ENCODE data around the gene ADAM15. TPM values are rescaled to one million over a fixed set of nuclear protein-coding genes. Genes with fewer than 3 reads are reported as not detected.

The ADAM15 gene
- total and polyA plus RNA-seq, 2 donors (not counting 3 experiments of a cell fraction or from before 2014, with no cell fraction given) = 295 to 299 TPM

GRCh38 chr1:155011437-155012025 is 39.6 kb upstream of the ADAM15 start:
- H3K9ac ChIP-seq (replicated peaks; ENCODE audit: extremely low read depth, insufficient read depth, low read length) = no peak overlapping the region
- FAIRE-seq (no peak), DNase-seq (ENCODE audit: low read depth, low spot score) (no peak)
- no peak overlapping the region for H3K27ac ChIP-seq (ENCODE audit: insufficient read depth, low read depth, low read length)
- H3K27me3 ChIP-seq (ENCODE audit: control insufficient read depth in 2 of 2, insufficient read depth in 2 of 2, low read length in 2 of 2) = no peaks in the 10 kb centered on the region
- H3K9me1 ChIP-seq (replicated peaks; ENCODE audit: control insufficient read depth, extremely low read depth, insufficient read depth, low read length) = no peaks in the 10 kb centered on the region
- no peak for TF ChIP-seq JUN (IDR thresholded peaks at IDR 0.05; ENCODE audit: borderline replicate concordance, insufficient read depth, insufficient read length, low read depth)
- TF ChIP-seq MYC (IDR thresholded peaks at IDR 0.05; ENCODE audit: low read depth, low read length) = no peak
- no peak for TF ChIP-seq EZH2 (IDR thresholded peaks at IDR 0.05; ENCODE audit: borderline replicate concordance, low read depth, low read length, severe bottlenecking)
- H3K4me1 ChIP-seq (ENCODE audit: control insufficient read depth, extremely low read depth, insufficient read depth, low read length) = no peaks in the 10 kb centered on the region
- H3K4me3 ChIP-seq (replicated peaks in 1 of 3; ENCODE audit: insufficient read depth in 1 of 3, low read depth in 1 of 3, low read length in 3 of 3) = no peak overlapping the region
- dilution Hi-C loops (cut with MboI; ENCODE audit: extremely low pct_ligation_motif_present, low sequenced_read_pairs) (no loop called here), intact Hi-C loops (cut with micrococcal nuclease) (no loop called here)
- H2AFZ ChIP-seq (ENCODE audit: low read depth, low read length) = no peak overlapping the region
- no TSS peak for BruUV-seq (replicated peaks)
- POLR2A ChIA-PET = no interaction called here
- peaks cover 3% of the 10 kb centered on the region for H3K79me2 ChIP-seq (ENCODE audit: control insufficient read depth, insufficient read depth, low read length)
- no peaks in the 10 kb centered on the region for H3K9me3 ChIP-seq (replicated peaks; ENCODE audit: control insufficient read depth, insufficient read depth, low read length)
- H3K36me3 ChIP-seq (ENCODE audit: control insufficient read depth in 2 of 2, extremely low read depth in 1 of 2, insufficient read depth in 2 of 2, low read length in 2 of 2) = peaks cover 0 to 17% of the 10 kb centered on the region in 2 experiments
- H4K20me1 ChIP-seq (replicated peaks; ENCODE audit: control insufficient read depth, extremely low read depth, insufficient read depth, low read length) = no peaks in the 10 kb centered on the region
- CTCF ChIA-PET = interaction anchor here (0.5 to 6.4 kb wide), 3 partner anchors 10 to 1131 kb away, joined by 3 to 87 read pairs (median 3); partner anchors contain the start of genes PYGO2 and ZBTB7B
- no peak overlapping the region for H3K4me2 ChIP-seq (ENCODE audit: insufficient read depth, low read length)

GRCh38 chr1:155012026-155012546 is 39.0 kb upstream of the ADAM15 start:
- DNase-seq (ENCODE audit: low read depth, low spot score) (no peak), FAIRE-seq (no peak)
- H4K20me1 ChIP-seq (replicated peaks; ENCODE audit: control insufficient read depth, extremely low read depth, insufficient read depth, low read length) = no peaks in the 10 kb centered on the region

More at GRCh38 chr1:155012026-155012546, 39.0 kb upstream of the ADAM15 start:
- no peak overlapping the region for H3K4me2 ChIP-seq (ENCODE audit: insufficient read depth, low read length)
- H3K9ac ChIP-seq (replicated peaks; ENCODE audit: extremely low read depth, insufficient read depth, low read length) = no peak overlapping the region
- H3K9me1 ChIP-seq (replicated peaks; ENCODE audit: control insufficient read depth, extremely low read depth, insufficient read depth, low read length) = no peaks in the 10 kb centered on the region
- H2AFZ ChIP-seq (ENCODE audit: low read depth, low read length) = no peak overlapping the region
- H3K4me3 ChIP-seq (replicated peaks in 1 of 3; ENCODE audit: insufficient read depth in 1 of 3, low read depth in 1 of 3, low read length in 3 of 3) = no peak overlapping the region
- H3K27me3 ChIP-seq (ENCODE audit: control insufficient read depth in 2 of 2, insufficient read depth in 2 of 2, low read length in 2 of 2) = no peaks in the 10 kb centered on the region
- TF ChIP-seq EZH2 (IDR thresholded peaks at IDR 0.05; ENCODE audit: borderline replicate concordance, low read depth, low read length, severe bottlenecking) = no peak
- no peak for TF ChIP-seq CTCF (IDR thresholded peaks at IDR 0.05; ENCODE audit: extremely low read depth in 1 of 2, insufficient read depth in 1 of 2, low read depth in 1 of 2, low read length in 2 of 2)
- no peak for TF ChIP-seq POLR2A (IDR thresholded peaks at IDR 0.05; ENCODE audit: low read depth, low read length)
- TF ChIP-seq POLR2AphosphoS5 (IDR thresholded peaks at IDR 0.05; ENCODE audit: insufficient read depth, low read depth, low read length) = no peak
- no peak for TF ChIP-seq MAX (IDR thresholded peaks at IDR 0.05; ENCODE audit: insufficient read depth, insufficient read length)
- TF ChIP-seq GATA2 (IDR thresholded peaks at IDR 0.05; ENCODE audit: insufficient read depth, insufficient read length, low read depth, low read length) = no peak
- TF ChIP-seq FOS (IDR thresholded peaks at IDR 0.05; ENCODE audit: borderline replicate concordance, insufficient read depth, low read length) = no peak
- TF ChIP-seq JUN (IDR thresholded peaks at IDR 0.05; ENCODE audit: borderline replicate concordance, insufficient read depth, insufficient read length, low read depth) = no peak
- TF ChIP-seq MYC (IDR thresholded peaks at IDR 0.05; ENCODE audit: low read depth, low read length) = no peak
- H3K79me2 ChIP-seq (ENCODE audit: control insufficient read depth, insufficient read depth, low read length) = no peaks in the 10 kb centered on the region
- intact Hi-C loops (cut with micrococcal nuclease) (no loop called here), dilution Hi-C loops (cut with MboI; ENCODE audit: extremely low pct_ligation_motif_present, low sequenced_read_pairs) (no loop called here)
- H3K36me3 ChIP-seq (ENCODE audit: control insufficient read depth in 2 of 2, extremely low read depth in 1 of 2, insufficient read depth in 2 of 2, low read length in 2 of 2) = peaks cover 0 to 19% of the 10 kb centered on the region in 2 experiments
- no peak overlapping the region for H3K27ac ChIP-seq (ENCODE audit: insufficient read depth, low read depth, low read length)
- no peaks in the 10 kb centered on the region for H3K9me3 ChIP-seq (replicated peaks; ENCODE audit: control insufficient read depth, insufficient read depth, low read length)
- no TSS peak for BruUV-seq (replicated peaks)
- H3K4me1 ChIP-seq (ENCODE audit: control insufficient read depth, extremely low read depth, insufficient read depth, low read length) = peaks cover 4% of the 10 kb centered on the region
- CTCF ChIA-PET = interaction anchor here (0.5 to 6.4 kb wide), 4 partner anchors 10 to 1131 kb away, joined by 3 to 87 read pairs (median 3); partner anchors contain the start of genes ADAM15, PYGO2 and ZBTB7B
- POLR2A ChIA-PET = no interaction called here

Measured in endothelial cell of umbilical vein (primary cell).